ENCODE results near the gene LUZP4.
"Not testable (repeated sequence)": the region's sequence is repeated elsewhere in the genome, so short reads cannot be mapped to it uniquely, and the experiment has no call there.

Gene LUZP4

GRCh38 chrX:115344885-115345614 lies 55.5 kb downstream of the LUZP4 start:
- no peak overlapping the region for H3K4me2 ChIP-seq (ENCODE audit: low read length)

GRCh38 chrX:115345615-115346014 lies 56.1 kb downstream of the LUZP4 start:
- no peaks in the 10 kb centered on the region for H3K36me3 ChIP-seq (ENCODE audit: insufficient read depth, low read length)
- H4K20me1 ChIP-seq (ENCODE audit: insufficient read depth, low read length) = no peaks in the 10 kb centered on the region
- H3K79me2 ChIP-seq (ENCODE audit: insufficient read depth, low read length) = no peaks in the 10 kb centered on the region
- H3K9ac ChIP-seq (ENCODE audit: low read length) = no peak overlapping the region
- no peak overlapping the region for H2AFZ ChIP-seq (ENCODE audit: low read length)
- H3K27me3 ChIP-seq (ENCODE audit: insufficient read depth, low read length) = no peaks in the 10 kb centered on the region
- TF ChIP-seq EZH2 (IDR thresholded peaks at IDR 0.05; ENCODE audit: borderline replicate concordance, low read length) = no peak
- H3K9me2 ChIP-seq (ENCODE audit: low read depth, low read length) = no peaks in the 10 kb centered on the region
- no peaks in the 10 kb centered on the region for H3K9me3 ChIP-seq (ENCODE audit: low read length)
- no peak overlapping the region for H3K27ac ChIP-seq (ENCODE audit: low read depth, low read length, poor library complexity, severe bottlenecking)
- H3K4me2 ChIP-seq (ENCODE audit: low read length) = no peak overlapping the region
- no peaks in the 10 kb centered on the region for H3F3A ChIP-seq (ENCODE audit: insufficient read depth, low read length)
- no peaks in the 10 kb centered on the region for H3K4me1 ChIP-seq (ENCODE audit: insufficient read depth, low read length, severe bottlenecking)
- H3K4me3 ChIP-seq (ENCODE audit: low read depth, low read length, poor library complexity, severe bottlenecking) = no peak overlapping the region

More at GRCh38 chrX:115344885-115345614, 55.5 kb downstream of the LUZP4 start:
- TF ChIP-seq CTCF (IDR thresholded peaks at IDR 0.05; ENCODE audit: low read length) = no peak
- no peak for TF ChIP-seq EZH2 (IDR thresholded peaks at IDR 0.05; ENCODE audit: borderline replicate concordance, low read length)
- Histone ChIP-seq H2AFZ (ENCODE audit: low read length) (no peak overlapping the region), H3K27ac (ENCODE audit: low read depth, low read length, poor library complexity, severe bottlenecking) (no peak overlapping the region), H3F3A (ENCODE audit: insufficient read depth, low read length) (no peaks in the 10 kb centered on the region), H3K79me2 (ENCODE audit: insufficient read depth, low read length) (no peaks in the 10 kb centered on the region), H3K9me3 (ENCODE audit: low read length) (no peaks in the 10 kb centered on the region), H3K27me3 (ENCODE audit: insufficient read depth, low read length) (no peaks in the 10 kb centered on the region), H3K4me3 (ENCODE audit: low read depth, low read length, poor library complexity, severe bottlenecking) (no peak overlapping the region), H3K9me2 (ENCODE audit: low read depth, low read length) (no peaks in the 10 kb centered on the region), H4K20me1 (ENCODE audit: insufficient read depth, low read length) (no peaks in the 10 kb centered on the region), H3K4me1 (ENCODE audit: insufficient read depth, low read length, severe bottlenecking) (no peaks in the 10 kb centered on the region), H3K9ac (ENCODE audit: low read length) (no peak overlapping the region), H3K36me3 (ENCODE audit: insufficient read depth, low read length) (no peaks in the 10 kb centered on the region)

GRCh38 chrX:115346738-115347137 lies 57.2 kb downstream of the LUZP4 start:
- not testable (repeated sequence) for H3K36me3 ChIP-seq (ENCODE audit: insufficient read depth, low read length); H3K9ac ChIP-seq (ENCODE audit: low read length); H3K9me3 ChIP-seq (ENCODE audit: low read length); H3K4me3 ChIP-seq (ENCODE audit: low read depth, low read length, poor library complexity, severe bottlenecking); H3K27ac ChIP-seq (ENCODE audit: low read depth, low read length, poor library complexity, severe bottlenecking); H3K4me2 ChIP-seq (ENCODE audit: low read length); H3K4me1 ChIP-seq (ENCODE audit: insufficient read depth, low read length, severe bottlenecking); H3K27me3 ChIP-seq (ENCODE audit: insufficient read depth, low read length); H3F3A ChIP-seq (ENCODE audit: insufficient read depth, low read length); H4K20me1 ChIP-seq (ENCODE audit: insufficient read depth, low read length); H2AFZ ChIP-seq (ENCODE audit: low read length); H3K79me2 ChIP-seq (ENCODE audit: insufficient read depth, low read length); H3K9me2 ChIP-seq (ENCODE audit: low read depth, low read length)

GRCh38 chrX:115348446-115349225 lies 59.1 kb downstream of the LUZP4 start:
- Histone ChIP-seq H3K36me3 (ENCODE audit: insufficient read depth, low read length) (no peaks in the 10 kb centered on the region), H3K9ac (ENCODE audit: low read length) (no peak overlapping the region), H3K79me2 (ENCODE audit: insufficient read depth, low read length) (no peaks in the 10 kb centered on the region), H3K27me3 (ENCODE audit: insufficient read depth, low read length) (no peaks in the 10 kb centered on the region), H3K4me2 (ENCODE audit: low read length) (no peak overlapping the region), H3K4me3 (ENCODE audit: low read depth, low read length, poor library complexity, severe bottlenecking) (no peak overlapping the region), H3K9me2 (ENCODE audit: low read depth, low read length) (no peaks in the 10 kb centered on the region), H3K27ac (ENCODE audit: low read depth, low read length, poor library complexity, severe bottlenecking) (no peak overlapping the region), H3K9me3 (ENCODE audit: low read length) (no peaks in the 10 kb centered on the region), H3F3A (ENCODE audit: insufficient read depth, low read length) (no peaks in the 10 kb centered on the region), H2AFZ (ENCODE audit: low read length) (no peak overlapping the region), H4K20me1 (ENCODE audit: insufficient read depth, low read length) (no peaks in the 10 kb centered on the region), H3K4me1 (ENCODE audit: insufficient read depth, low read length, severe bottlenecking) (no peaks in the 10 kb centered on the region)
- TF ChIP-seq EZH2 (IDR thresholded peaks at IDR 0.05; ENCODE audit: borderline replicate concordance, low read length) = no peak

All from OCI-LY1 (cell line).